H9 (cell line): ENCODE data around the gene KRTAP12-4. TPM values are rescaled to one million over a fixed set of nuclear protein-coding genes. Genes with fewer than 3 reads are reported as not detected.
"Not testable (repeated sequence)": the region's sequence is repeated elsewhere in the genome, so short reads cannot be mapped to it uniquely, and the experiment has no call there.

ENCODE experiments used
- DNase-seq: peaks from one replicate; pipeline ENCODE4 v3.0.0-alpha.2; 2017
- H2AFZ ChIP-seq: one replicate; pipeline ENCODE4 v1.6.1; 2013; ENCODE audit warnings: mild to moderate bottlenecking, low read length, control low read depth, moderate library complexity
- H2AK5ac ChIP-seq: 2 replicates; pipeline ENCODE4 v1.6.1; 2013; ENCODE audit warnings: low read length, control low read depth, mixed read lengths; ENCODE audit not compliant: insufficient read length
- H2BK120ac ChIP-seq: one replicate; pipeline ENCODE4 v1.6.1; 2013; ENCODE audit warnings: low read depth, mild to moderate bottlenecking, low read length, control low read depth, inconsistent platforms; ENCODE audit not compliant: poor library complexity, severe bottlenecking
- H2BK12ac ChIP-seq: 2 replicates; pipeline ENCODE4 v1.6.1; 2013; ENCODE audit warnings: low read length, control low read depth, mixed read lengths, low read depth; ENCODE audit not compliant: insufficient read length
- H2BK15ac ChIP-seq: 2 replicates; pipeline ENCODE4 v1.6.1; 2013; ENCODE audit warnings: low read depth, low read length, control low read depth
- H2BK20ac ChIP-seq: one replicate; pipeline ENCODE4 v1.6.1; 2013; ENCODE audit warnings: low read depth, mild to moderate bottlenecking, low read length, control low read depth, inconsistent platforms; ENCODE audit not compliant: poor library complexity, severe bottlenecking
- H2BK5ac ChIP-seq: 2 replicates; pipeline ENCODE4 v1.6.1; 2013; ENCODE audit warnings: low read length, control low read depth, mixed read lengths; ENCODE audit not compliant: insufficient read length
- H3K14ac ChIP-seq: 2 replicates; pipeline ENCODE4 v1.6.1; 2013; ENCODE audit warnings: low read length, control low read depth; ENCODE audit not compliant: insufficient read depth
- H3K18ac ChIP-seq: 2 replicates; pipeline ENCODE4 v1.6.1; 2013; ENCODE audit warnings: low read depth, mild to moderate bottlenecking, mixed read lengths, low read length, control low read depth; ENCODE audit not compliant: insufficient read length
- H3K23ac ChIP-seq: 2 replicates; pipeline ENCODE4 v1.6.1; 2013; ENCODE audit warnings: low read length, control low read depth, mixed read lengths, low read depth; ENCODE audit not compliant: insufficient read length
- H3K23me2 ChIP-seq: 2 replicates; pipeline ENCODE4 v1.6.1; 2013; ENCODE audit warnings: low read depth, mild to moderate bottlenecking, mixed read lengths, low read length, control low read depth; ENCODE audit not compliant: insufficient read length, poor library complexity, severe bottlenecking
- H3K27ac ChIP-seq: 2 replicates; pipeline ENCODE4 v1.5.1; 2013; ENCODE audit warnings: low read length, control low read depth, mixed read lengths, low read depth; ENCODE audit not compliant: insufficient read length
- H3K27me3 ChIP-seq: 2 replicates; pipeline ENCODE4 v1.6.1; 2013; ENCODE audit warnings: low read length, control low read depth, inconsistent platforms; ENCODE audit not compliant: insufficient read depth
- H3K4ac ChIP-seq: 2 replicates; pipeline ENCODE4 v1.6.1; 2013; ENCODE audit warnings: low read depth, mild to moderate bottlenecking, control low read depth, inconsistent platforms, low read length, moderate library complexity
- H3K4me1 ChIP-seq: 2 replicates; pipeline ENCODE4 v1.6.1; 2013; ENCODE audit warnings: low read length, control low read depth, inconsistent platforms; ENCODE audit not compliant: insufficient read depth
- H3K4me2 ChIP-seq: 2 replicates; pipeline ENCODE4 v1.6.1; 2013; ENCODE audit warnings: low read length, control low read depth, mixed read lengths; ENCODE audit not compliant: insufficient read length, insufficient read depth
- H3K56ac ChIP-seq: 2 replicates; pipeline ENCODE4 v1.6.1; 2013; ENCODE audit warnings: low read depth, mild to moderate bottlenecking, mixed read lengths, low read length, control low read depth; ENCODE audit not compliant: insufficient read length
- H3K79me1 ChIP-seq: 2 replicates; pipeline ENCODE4 v1.6.1; 2013; ENCODE audit warnings: low read depth, mild to moderate bottlenecking, moderate library complexity, low read length, control low read depth, inconsistent platforms; ENCODE audit not compliant: insufficient read depth, poor library complexity, severe bottlenecking
- H3K79me2 ChIP-seq: 2 replicates; pipeline ENCODE4 v1.6.1; 2013; ENCODE audit warnings: low read length, control low read depth, inconsistent platforms; ENCODE audit not compliant: insufficient read depth
- H3K9ac ChIP-seq: 2 replicates; pipeline ENCODE4 v1.6.1; 2013; ENCODE audit warnings: low read length, control low read depth, mixed read lengths; ENCODE audit not compliant: insufficient read length; ENCODE audit errors: extremely low read depth
- H3K9me3 ChIP-seq: one replicate; pipeline ENCODE4 v1.6.1; 2013; ENCODE audit warnings: low read depth, low read length, inconsistent platforms; ENCODE audit not compliant: control insufficient read depth
- H3T11ph ChIP-seq: one replicate; pipeline ENCODE4 v1.6.1; 2013; ENCODE audit warnings: mild to moderate bottlenecking, low read length, control low read depth, inconsistent platforms
- H4K20me1 ChIP-seq: one replicate; pipeline ENCODE4 v1.6.1; 2013; ENCODE audit not compliant: control insufficient read depth, insufficient read length, insufficient read depth
- H4K5ac ChIP-seq: 2 replicates; pipeline ENCODE4 v1.6.1; 2013; ENCODE audit warnings: low read depth, mild to moderate bottlenecking, mixed read lengths, low read length, control low read depth; ENCODE audit not compliant: insufficient read length
- H4K8ac ChIP-seq: replicated peaks from 2 replicates; pipeline ENCODE4 v1.6.1; 2013; ENCODE audit warnings: low read length, control low read depth, mixed read lengths, low read depth; ENCODE audit not compliant: insufficient read length
- H4K91ac ChIP-seq: 2 replicates; pipeline ENCODE4 v1.6.1; 2013; ENCODE audit warnings: low read depth, mild to moderate bottlenecking, moderate library complexity, mixed read lengths, low read length, control low read depth; ENCODE audit not compliant: insufficient read length
- H3K27ac Mint-ChIP-seq, 3 experiments: 2 replicates in 2 of 3; 3 replicates in 1 of 3; pipeline ENCODE4 v1.8.0; 2020 to 2021; ENCODE audit warnings: mixed read lengths in 3 of 3, mild to moderate bottlenecking in 1 of 3, moderate library complexity in 1 of 3
- H3K27me3 Mint-ChIP-seq: 2 replicates; pipeline ENCODE4 v1.8.0; 2021; ENCODE audit warnings: low read depth, mild to moderate bottlenecking, moderate library complexity, mixed read lengths
- H3K36me3 Mint-ChIP-seq, 3 experiments: 2 replicates in 2 of 3; 3 replicates in 1 of 3; pipeline ENCODE4 v1.8.0; 2020 to 2021; ENCODE audit warnings: low read depth in 3 of 3, mixed read lengths in 3 of 3; ENCODE audit not compliant: insufficient read depth in 1 of 3
- H3K4me1 Mint-ChIP-seq, 2 experiments: 2 replicates each; pipeline ENCODE4 v1.8.0; 2020; ENCODE audit warnings: mixed read lengths in 2 of 2
- H3K4me3 Mint-ChIP-seq, 2 experiments: 2 replicates in 1 of 2; 3 replicates in 1 of 2; pipeline ENCODE4 v1.8.0; 2020 to 2021; ENCODE audit warnings: mild to moderate bottlenecking in 2 of 2, mixed read lengths in 2 of 2, moderate library complexity in 1 of 2
- H3K9me3 Mint-ChIP-seq, 2 experiments: 2 replicates in 1 of 2; 3 replicates in 1 of 2; pipeline ENCODE4 v1.8.0; 2020; ENCODE audit warnings: mild to moderate bottlenecking in 2 of 2, mixed read lengths in 2 of 2, moderate library complexity in 1 of 2
- WGBS: extraction: QIAGEN DNeasy Blood & Tissue Kit; methylation state at CpG from one replicate; pipeline ENCODE4 v1.1.7; 2013; ENCODE audit warnings: missing lambda C conversion rate, low lambda C conversion rate, mixed read lengths; ENCODE audit not compliant: insufficient read length; ENCODE audit errors: extremely low coverage; 5-methylcytosine and 5-hydroxymethylcytosine counted together
- total RNA-seq: library from RNA; stranded (reverse); gene quantifications from 2 replicates; pipeline ENCODE4 v1.2.1, GENCODE V29; 2021
- TF ChIP-seq, protein P1 (sequence below): fragments of 200-600 bp; sonication (generic); conservative IDR thresholded peaks from 3 replicates; pipeline ENCODE4 v1.8.0; 2021; ENCODE audit warnings: antibody characterized with exemption, mild to moderate bottlenecking

The KRTAP12-4 gene
- total RNA-seq, 1 experiment from 2014 or later = not detected

DNA sequence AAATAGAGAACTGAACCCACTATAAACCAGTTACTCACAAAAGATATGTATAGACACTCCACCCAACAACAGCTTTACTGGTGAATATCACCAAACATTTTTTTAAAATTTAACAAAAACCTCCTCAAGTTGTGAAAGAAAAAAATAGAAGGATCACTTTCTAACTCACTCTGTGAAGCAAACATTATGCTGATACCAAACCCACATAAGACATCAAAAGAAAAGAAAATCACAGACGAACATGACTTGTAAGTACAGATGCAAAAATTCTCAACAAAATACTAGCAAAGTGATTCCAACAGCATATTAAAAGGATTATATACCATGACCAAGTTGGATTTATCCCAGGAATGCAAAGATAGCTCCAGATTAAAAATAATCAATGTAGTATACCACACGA is 37.2 kb upstream of the KRTAP12-4 start:
- Histone ChIP-seq H4K5ac (no peak overlapping the region), H2BK20ac (no peak overlapping the region), H4K20me1 (no peaks in the 10 kb centered on the region), H3K18ac (no peak overlapping the region), H2AK5ac (no peak overlapping the region), H2BK12ac (no peak overlapping the region), H3K27ac (no peak overlapping the region), H3K27me3 (no peaks in the 10 kb centered on the region; the same call in 1 of the 2 replicates), H3K23ac (no peak overlapping the region), H4K91ac (no peak overlapping the region), H2BK5ac (no peak overlapping the region), H3K9me3 (no peaks in the 10 kb centered on the region), H3K4ac (no peak overlapping the region), H3K9ac (no peak overlapping the region), H3K23me2 (no peaks in the 10 kb centered on the region), H4K8ac (no peak overlapping the region), H3K4me1 (peaks cover 2% of the 10 kb centered on the region; the same call in 1 of the 2 replicates), H3T11ph (no peak overlapping the region), H3K79me1 (no peaks in the 10 kb centered on the region), H3K79me2 (no peaks in the 10 kb centered on the region), H2BK120ac (no peak overlapping the region), H3K4me2 (no peak overlapping the region), H3K56ac (no peak overlapping the region), H2AFZ (no peak overlapping the region), H3K14ac (no peak overlapping the region), H2BK15ac (no peak overlapping the region)
- WGBS = no CpG with 5 or more reads among the region's 2 CpGs
- Mint-ChIP-seq H3K4me3 (no peak overlapping the region), H3K9me3 (peaks cover 17 to 18% of the 10 kb centered on the region in 2 experiments), H3K36me3 (peaks cover 7 to 19% (median 7%) of the 10 kb centered on the region in 3 experiments; a peak in 6 of 7 replicates), H3K27me3 (peaks cover 7% of the 10 kb centered on the region), H3K27ac (no peak overlapping the region), H3K4me1 (peaks cover 38% of the 10 kb centered on the region in 2 experiments)
- no peak for DNase-seq
- TF ChIP-seq, protein P1, sequence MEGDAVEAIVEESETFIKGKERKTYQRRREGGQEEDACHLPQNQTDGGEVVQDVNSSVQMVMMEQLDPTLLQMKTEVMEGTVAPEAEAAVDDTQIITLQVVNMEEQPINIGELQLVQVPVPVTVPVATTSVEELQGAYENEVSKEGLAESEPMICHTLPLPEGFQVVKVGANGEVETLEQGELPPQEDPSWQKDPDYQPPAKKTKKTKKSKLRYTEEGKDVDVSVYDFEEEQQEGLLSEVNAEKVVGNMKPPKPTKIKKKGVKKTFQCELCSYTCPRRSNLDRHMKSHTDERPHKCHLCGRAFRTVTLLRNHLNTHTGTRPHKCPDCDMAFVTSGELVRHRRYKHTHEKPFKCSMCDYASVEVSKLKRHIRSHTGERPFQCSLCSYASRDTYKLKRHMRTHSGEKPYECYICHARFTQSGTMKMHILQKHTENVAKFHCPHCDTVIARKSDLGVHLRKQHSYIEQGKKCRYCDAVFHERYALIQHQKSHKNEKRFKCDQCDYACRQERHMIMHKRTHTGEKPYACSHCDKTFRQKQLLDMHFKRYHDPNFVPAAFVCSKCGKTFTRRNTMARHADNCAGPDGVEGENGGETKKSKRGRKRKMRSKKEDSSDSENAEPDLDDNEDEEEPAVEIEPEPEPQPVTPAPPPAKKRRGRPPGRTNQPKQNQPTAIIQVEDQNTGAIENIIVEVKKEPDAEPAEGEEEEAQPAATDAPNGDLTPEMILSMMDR = no peak

DNA sequence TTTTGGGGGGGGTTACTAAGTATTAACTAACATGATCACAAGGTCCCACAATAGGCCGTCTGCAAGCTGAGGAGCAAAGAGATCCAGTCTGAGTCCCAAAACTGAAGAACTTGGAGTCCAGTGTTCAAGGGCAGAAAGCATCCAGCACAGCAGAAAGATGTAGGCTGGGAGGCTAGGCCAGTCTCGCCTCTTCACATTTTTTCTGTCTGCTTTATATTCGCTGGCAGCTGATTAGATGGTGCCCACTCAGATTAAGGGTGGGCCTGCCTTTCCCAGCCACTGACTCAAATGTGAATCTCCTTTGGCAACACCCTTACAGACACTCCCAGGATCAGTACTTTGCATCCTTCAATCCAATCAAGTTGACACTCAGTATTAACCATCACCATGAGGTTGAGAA is 35.3 kb upstream of the KRTAP12-4 start:
- not testable (repeated sequence) for H3K23ac ChIP-seq, H2BK5ac ChIP-seq, H3K23me2 ChIP-seq, H2AK5ac ChIP-seq, H2BK12ac ChIP-seq, H3K9ac ChIP-seq, H4K91ac ChIP-seq, H4K20me1 ChIP-seq, H3K4me2 ChIP-seq, H3K4ac ChIP-seq, DNase-seq, H3K27ac ChIP-seq, H2AFZ ChIP-seq, H3K18ac ChIP-seq, H2BK15ac ChIP-seq, H3K27me3 ChIP-seq, H3K56ac ChIP-seq, H3K27ac Mint-ChIP-seq, H4K8ac ChIP-seq, H3K79me1 ChIP-seq, H3K79me2 ChIP-seq, H2BK20ac ChIP-seq, H4K5ac ChIP-seq, H3K14ac ChIP-seq, H3T11ph ChIP-seq, H3K9me3 ChIP-seq, H3K4me1 ChIP-seq, H2BK120ac ChIP-seq, H3K4me3 Mint-ChIP-seq
- no CpG with 5 or more reads among the region's 3 CpGs for WGBS
- H3K36me3 Mint-ChIP-seq = peaks cover 7 to 19% (median 7%) of the 10 kb centered on the region in 3 experiments; a peak in 6 of 7 replicates
- peaks cover 17 to 18% of the 10 kb centered on the region in 2 experiments for H3K9me3 Mint-ChIP-seq
- peaks cover 28 to 29% of the 10 kb centered on the region in 2 experiments for H3K4me1 Mint-ChIP-seq
- H3K27me3 Mint-ChIP-seq = peaks cover 11% of the 10 kb centered on the region
